Vagina (tissue), 2 donors: Measurements from ENCODE around the gene FGGY.

ENCODE experiments used
- CTCF ChIP-seq, 3 experiments: fragments of 450-650 bp in 2 of 3; fragments of 200-600 bp in 1 of 3; sonication (generic) in 1 of 3; IDR thresholded peaks; one replicate each; pipeline ENCODE4 v1.5.1; 2017 to 2019; ENCODE audit warnings: antibody characterized with exemption in 3 of 3, mild to moderate bottlenecking in 2 of 3, moderate library complexity in 2 of 3
- POLR2AphosphoS5 ChIP-seq, 2 donors: sonication (generic); formaldehyde crosslinking; IDR thresholded peaks; one replicate each; pipeline ENCODE4 v1.9.0; 2017; ENCODE audit warnings: antibody characterized with exemption in 2 of 2, mild to moderate bottlenecking in 2 of 2, low read depth in 1 of 2; ENCODE audit not compliant: insufficient read depth in 1 of 2

GRCh38 chr1:59396387-59396786, 99.5 kb downstream of the FGGY start:
- no peak for TF ChIP-seq POLR2AphosphoS5 (IDR thresholded peaks at IDR 0.05; ENCODE audit: insufficient read depth in 1 of 2, low read depth in 1 of 2)
- no peak for TF ChIP-seq CTCF (IDR thresholded peaks at IDR 0.05)
